Amygdala (tissue), 56 donors: ENCODE data around the gene KCNAB3.
A peak's percentile ranks its signal among the peaks of the same experiment; 100 is the strongest.

Experiments
- DNase-seq, 56 donors: peaks; one replicate each; lab custom pipeline; 2025; lab: John Stamatoyannopoulos, UW

KCNAB3 gene

DNA sequence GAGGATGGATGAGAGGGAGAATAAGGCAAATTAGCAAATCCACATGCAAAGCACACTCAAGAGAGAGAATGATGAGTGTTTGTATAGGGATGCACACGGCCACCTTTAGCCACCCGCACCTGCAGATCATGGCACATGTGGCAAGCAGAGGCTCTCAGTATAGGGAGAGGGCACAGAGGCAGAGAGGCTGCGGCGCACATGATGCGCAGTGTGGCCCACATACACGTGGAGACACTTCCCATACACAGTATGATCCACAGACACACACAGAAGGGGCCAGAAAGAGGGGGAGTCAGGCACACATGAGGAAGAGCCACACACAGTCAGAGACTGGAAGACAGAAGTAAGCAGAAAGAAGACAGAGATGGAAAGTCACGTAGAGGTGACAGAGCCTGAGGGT lies 47.6 kb downstream of the KCNAB3 start:
- no peak for DNase-seq

DNA sequence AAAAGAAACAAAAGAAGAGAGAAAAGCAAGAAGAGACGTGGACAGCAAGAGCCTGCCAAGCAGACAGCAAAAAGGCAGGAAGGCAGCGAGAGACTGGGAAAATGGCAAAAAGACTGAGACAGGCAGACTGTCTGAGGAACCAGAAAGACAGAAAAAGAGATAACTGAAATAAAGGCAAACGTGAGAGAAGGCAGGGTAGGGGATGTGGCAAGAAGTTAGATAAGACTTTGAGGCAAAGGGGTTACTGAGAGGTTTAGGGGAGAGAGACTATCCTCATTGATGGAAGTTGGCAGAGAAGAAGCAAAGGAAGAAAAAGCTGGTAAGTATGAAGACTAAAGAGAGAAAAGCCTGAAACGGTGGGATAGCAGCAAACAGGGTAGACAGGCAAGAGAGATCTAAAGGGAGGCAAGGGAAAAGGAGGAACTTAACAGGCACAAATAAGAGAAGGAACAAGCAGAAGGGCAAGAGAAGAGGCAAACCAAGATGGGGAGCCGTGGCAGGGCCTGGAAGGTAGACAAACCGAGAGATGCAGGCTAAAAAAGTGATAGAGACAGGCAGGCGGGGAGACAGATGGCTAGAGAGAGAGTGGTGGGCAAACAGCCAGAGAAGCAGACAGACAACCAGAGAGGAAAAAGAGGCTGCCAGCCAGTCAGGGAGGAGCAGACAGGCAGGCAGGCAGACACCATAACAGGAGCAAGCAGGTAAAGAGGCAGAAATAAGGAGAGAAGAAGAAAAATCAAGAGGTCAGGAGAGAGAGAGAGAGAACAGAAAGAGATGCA lies 48.2 kb downstream of the KCNAB3 start:
- DNase-seq = peak in 16 of 56 donors; percentile 7 to 61 (median 33)

DNA sequence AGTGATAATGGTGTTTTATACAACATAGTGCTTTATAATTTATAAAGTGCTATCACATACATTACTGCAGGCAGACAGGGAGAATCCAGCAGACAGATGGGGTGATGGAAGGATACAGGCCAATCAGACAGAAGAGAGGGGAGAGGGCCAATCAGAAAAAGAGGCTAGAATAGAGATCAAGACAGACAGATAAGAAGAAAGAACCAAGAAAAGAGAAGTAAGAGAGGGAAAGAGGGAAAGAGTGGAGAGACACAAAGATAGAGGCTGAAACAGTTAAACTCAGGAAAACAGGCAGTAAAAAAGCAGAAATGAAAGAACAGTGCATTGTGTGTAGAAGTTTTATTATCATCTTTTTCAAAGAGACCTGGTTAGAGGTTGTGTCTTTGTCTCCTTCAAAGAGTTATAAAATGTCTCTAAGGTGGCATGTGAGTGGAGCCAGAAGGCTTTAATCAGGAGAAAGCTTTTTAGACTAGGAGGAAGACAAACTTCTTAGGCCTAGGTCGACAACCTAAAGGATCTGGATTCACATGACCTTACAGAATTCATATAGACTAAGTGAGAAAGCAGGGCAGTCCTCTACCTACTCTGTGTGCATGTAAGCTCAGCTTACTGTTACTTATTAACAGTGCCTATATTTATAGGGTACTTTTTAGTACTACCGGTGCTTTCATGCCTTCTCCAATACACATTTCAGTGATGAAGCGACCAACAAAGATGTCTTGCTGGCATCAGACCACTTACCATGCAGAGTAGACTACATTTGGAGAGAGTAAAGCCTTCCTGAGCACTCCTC lies 49.4 kb downstream of the KCNAB3 start:
- DNase-seq = no peak

DNA sequence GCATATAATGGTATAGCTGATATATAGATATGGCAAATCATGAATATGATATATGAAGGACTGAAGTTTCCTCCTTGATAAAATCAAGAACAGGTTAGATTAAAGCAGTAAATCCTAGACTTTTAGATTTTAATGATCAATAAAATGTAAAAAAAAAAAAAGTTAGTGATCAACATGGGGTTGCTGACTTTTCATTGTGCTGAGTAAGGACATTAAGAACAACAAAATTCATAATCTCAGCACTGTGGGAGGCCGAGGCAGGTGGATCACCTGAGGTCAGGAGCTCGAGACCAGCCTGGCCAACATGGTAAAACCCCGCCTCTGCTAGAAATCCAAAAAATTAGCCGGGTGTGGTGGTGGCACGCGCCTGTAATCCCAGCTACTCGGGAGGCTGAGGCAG lies 51.4 kb downstream of the KCNAB3 start:
- DNase-seq = no peak

DNA sequence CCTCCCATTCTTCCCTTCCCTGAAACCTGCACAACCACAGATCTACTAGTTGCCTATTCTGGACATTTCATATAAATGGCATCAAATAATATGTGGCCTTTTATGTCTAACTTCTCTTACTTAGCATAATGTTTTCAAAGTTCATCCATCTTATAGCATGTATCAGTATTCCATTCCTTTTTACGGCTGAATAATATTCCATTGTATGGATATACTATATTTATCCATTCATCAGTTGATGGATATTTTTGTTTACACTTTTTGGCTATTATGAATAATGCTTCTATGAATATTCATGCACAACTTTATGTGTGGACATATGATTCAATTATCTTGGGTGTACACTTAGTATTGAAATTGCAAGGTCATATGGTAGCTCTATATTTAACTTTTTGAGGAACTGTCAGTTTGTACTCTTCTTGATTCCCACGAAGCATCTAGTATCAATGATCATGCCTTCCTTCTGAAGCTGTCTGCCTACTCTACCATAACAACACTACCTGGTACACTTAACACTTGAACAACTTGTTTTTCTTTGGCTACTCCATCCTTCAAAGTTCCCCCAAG lies 53.8 kb downstream of the KCNAB3 start:
- no peak for DNase-seq

DNA sequence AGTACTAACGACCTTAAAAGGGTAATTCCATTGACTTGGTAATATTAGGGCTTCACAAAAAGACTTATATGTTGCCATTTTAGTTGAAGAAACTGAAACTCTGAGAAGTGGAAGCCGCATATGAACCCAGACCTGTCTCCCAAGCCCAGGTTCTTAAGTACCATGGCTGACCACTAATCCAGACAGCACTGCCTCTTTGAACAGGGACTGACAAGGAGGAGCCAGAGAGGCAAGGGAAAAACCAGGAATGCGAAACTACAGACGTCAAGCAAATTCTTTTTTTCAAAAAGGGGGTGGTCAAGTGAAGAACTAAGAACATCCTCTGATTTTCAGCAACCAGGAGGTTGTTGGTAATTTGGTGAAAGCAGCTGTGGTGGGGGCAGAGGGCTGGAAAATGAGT lies 56.6 kb downstream of the KCNAB3 start:
- DNase-seq = no peak
